ENCODE measurements around the gene RAMAC.
A peak's percentile ranks its signal among the peaks of the same experiment; 100 is the strongest.

Gene RAMAC

DNA sequence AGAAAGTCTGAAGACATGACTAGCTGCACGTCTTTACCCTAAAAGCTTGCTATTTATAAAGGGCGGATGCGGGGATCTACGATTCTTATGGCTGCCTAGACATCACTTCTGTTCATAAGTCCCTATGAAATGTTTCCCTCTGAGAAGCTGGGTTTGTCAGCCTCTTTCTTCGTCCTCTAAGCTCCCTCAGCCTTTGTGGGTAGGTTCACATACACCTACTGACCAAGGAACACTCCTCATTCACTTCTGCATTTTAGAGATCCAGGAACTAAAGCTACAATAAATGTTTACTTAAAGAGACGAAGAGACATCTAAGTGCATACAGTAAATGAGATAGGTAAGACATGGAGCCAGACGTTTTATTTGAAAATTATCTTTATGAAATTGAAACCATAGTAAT is 16.7 kb upstream of the RAMAC start:
- Histone ChIP-seq H3K27me3 (replicated peaks; ENCODE audit: control insufficient read depth, insufficient read depth, low read length) (no peaks in the 10 kb centered on the region), H3K9ac (ENCODE audit: low read length) (no peak overlapping the region), H3K36me3 (ENCODE audit: control insufficient read depth, insufficient read depth, low read length, severe bottlenecking) (no peaks in the 10 kb centered on the region), H3K9me3 (ENCODE audit: control insufficient read depth, low read length) (no peaks in the 10 kb centered on the region), H3K4me1 (ENCODE audit: control insufficient read depth, insufficient read depth, low read length) (no peaks in the 10 kb centered on the region), H3K4me3 (ENCODE audit: low read length) (no peak overlapping the region)
- DNase-seq (ENCODE audit: low read depth), result no peak

DNA sequence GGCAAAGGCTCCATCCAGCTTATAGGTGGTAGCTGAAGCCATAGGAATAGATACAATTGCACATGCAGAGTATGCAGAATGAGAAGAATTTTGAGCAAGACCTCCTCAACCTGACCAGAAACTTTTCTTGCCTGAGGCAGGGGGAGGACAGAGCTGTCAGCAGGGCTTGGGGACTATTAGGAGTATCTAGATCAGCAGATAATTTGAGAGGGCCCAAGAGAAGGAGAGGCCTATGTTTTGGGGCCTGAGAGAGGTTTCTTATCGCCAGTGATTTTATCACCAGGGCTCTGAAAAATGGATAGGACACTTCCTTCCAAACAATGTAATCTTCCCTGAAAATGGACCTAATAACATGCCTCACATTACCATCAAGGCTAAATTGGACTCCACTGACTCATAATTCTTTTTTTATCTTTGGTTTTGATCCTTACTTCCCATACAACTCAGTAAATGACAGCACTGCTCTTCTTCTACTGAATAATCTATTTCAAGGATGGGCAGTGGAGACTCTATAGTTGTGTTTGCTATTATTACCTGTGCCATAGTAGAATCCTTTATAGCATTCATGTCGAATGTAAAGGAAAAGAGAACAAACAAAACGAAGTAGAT is 15.8 kb upstream of the RAMAC start:
- H3K36me3 ChIP-seq (ENCODE audit: control insufficient read depth, insufficient read depth, low read length, severe bottlenecking), result no peaks in the 10 kb centered on the region
- H3K9me3 ChIP-seq (ENCODE audit: control insufficient read depth, low read length), result no peaks in the 10 kb centered on the region
- H3K27me3 ChIP-seq (replicated peaks; ENCODE audit: control insufficient read depth, insufficient read depth, low read length), result no peaks in the 10 kb centered on the region
- H3K4me3 ChIP-seq (ENCODE audit: low read length), result no peak overlapping the region
- DNase-seq (ENCODE audit: low read depth), result no peak
- no peak overlapping the region for H3K9ac ChIP-seq (ENCODE audit: low read length)
- H3K4me1 ChIP-seq (ENCODE audit: control insufficient read depth, insufficient read depth, low read length), result no peaks in the 10 kb centered on the region

GRCh38 chr15:82970696-82971095 is 15.3 kb upstream of the RAMAC start:
- H3K27me3 ChIP-seq (replicated peaks; ENCODE audit: control insufficient read depth, insufficient read depth, low read length), result no peaks in the 10 kb centered on the region
- no peak overlapping the region for H3K4me3 ChIP-seq (ENCODE audit: low read length)
- H3K9ac ChIP-seq (ENCODE audit: low read length), result no peak overlapping the region
- no peaks in the 10 kb centered on the region for H3K36me3 ChIP-seq (ENCODE audit: control insufficient read depth, insufficient read depth, low read length, severe bottlenecking)
- DNase-seq (ENCODE audit: low read depth), result no peak
- no peaks in the 10 kb centered on the region for H3K4me1 ChIP-seq (ENCODE audit: control insufficient read depth, insufficient read depth, low read length)
- H3K9me3 ChIP-seq (ENCODE audit: control insufficient read depth, low read length), result no peaks in the 10 kb centered on the region

DNA sequence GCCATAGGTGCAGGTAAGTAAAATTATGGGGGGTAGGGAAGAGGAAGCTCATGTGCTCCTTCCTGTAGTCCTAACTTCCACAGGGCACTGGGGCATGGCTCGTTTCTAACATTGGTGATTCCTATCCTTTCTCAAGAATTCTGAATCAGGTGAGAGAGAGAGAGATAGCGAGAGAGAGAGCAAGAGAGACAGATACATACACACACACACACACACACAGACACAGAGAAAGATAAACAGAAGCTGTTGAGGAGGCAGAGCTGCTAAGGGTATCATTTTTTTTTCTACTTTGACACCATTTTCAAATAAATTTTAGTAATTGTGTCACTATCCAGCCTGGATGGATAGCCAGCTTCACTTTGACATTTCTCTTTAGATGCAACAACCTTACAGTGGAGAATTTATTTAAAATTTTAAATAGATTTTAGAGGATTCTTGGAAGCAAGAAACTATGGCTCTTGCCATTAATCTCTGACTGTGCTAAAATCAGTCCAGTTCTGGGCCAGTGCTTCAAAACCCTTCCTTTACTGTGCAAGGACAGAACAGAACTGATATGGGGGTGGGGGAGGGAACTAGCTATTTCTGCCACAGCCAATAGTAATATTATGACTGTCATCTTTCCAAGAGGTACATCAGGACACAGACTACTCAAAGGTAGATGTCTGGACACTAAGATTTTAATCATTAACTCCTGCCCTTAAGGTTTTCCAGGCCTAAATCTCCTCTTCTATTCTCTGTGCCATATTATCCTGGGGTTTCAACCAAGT is 14.6 kb upstream of the RAMAC start:
- no peaks in the 10 kb centered on the region for H3K4me1 ChIP-seq (ENCODE audit: control insufficient read depth, insufficient read depth, low read length)
- no peak for DNase-seq (ENCODE audit: low read depth)
- no peak overlapping the region for H3K4me3 ChIP-seq (ENCODE audit: low read length)
- H3K36me3 ChIP-seq (ENCODE audit: control insufficient read depth, insufficient read depth, low read length, severe bottlenecking), result no peaks in the 10 kb centered on the region
- no peaks in the 10 kb centered on the region for H3K9me3 ChIP-seq (ENCODE audit: control insufficient read depth, low read length)
- no peaks in the 10 kb centered on the region for H3K27me3 ChIP-seq (replicated peaks; ENCODE audit: control insufficient read depth, insufficient read depth, low read length)
- no peak overlapping the region for H3K9ac ChIP-seq (ENCODE audit: low read length)

- H3K4me3 ChIP-seq (ENCODE audit: low read length), result no peak overlapping the region
- H3K36me3 ChIP-seq (ENCODE audit: control insufficient read depth, insufficient read depth, low read length, severe bottlenecking), result no peaks in the 10 kb centered on the region
- H3K4me1 ChIP-seq (ENCODE audit: control insufficient read depth, insufficient read depth, low read length), result no peaks in the 10 kb centered on the region
- H3K9ac ChIP-seq (ENCODE audit: low read length), result no peak overlapping the region
- H3K9me3 ChIP-seq (ENCODE audit: control insufficient read depth, low read length), result no peaks in the 10 kb centered on the region
- DNase-seq (ENCODE audit: low read depth), result no peak
- no peaks in the 10 kb centered on the region for H3K27me3 ChIP-seq (replicated peaks; ENCODE audit: control insufficient read depth, insufficient read depth, low read length)
Observed at GRCh38 chr15:82972990-82973389, 13.0 kb upstream of the RAMAC start.

DNA sequence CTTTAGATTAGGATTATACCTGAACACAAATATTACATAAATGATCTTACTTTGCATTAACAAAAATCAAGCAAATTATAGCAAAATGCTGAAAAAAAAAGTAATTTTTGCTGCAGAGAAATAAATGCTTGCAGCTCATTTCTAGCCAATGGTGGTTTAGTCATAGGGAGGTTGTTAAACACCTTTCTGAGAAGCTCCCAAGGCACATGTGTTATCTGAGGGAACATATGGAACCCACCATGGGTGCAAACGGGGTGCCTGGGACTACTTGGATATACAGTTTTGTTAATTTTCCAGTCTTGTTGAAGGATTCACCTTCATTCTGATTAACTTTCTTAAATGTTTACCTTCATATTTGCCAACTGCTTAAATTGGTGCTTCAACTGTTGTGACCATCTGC is 8.9 kb upstream of the RAMAC start:
- Histone ChIP-seq H3K4me1 (ENCODE audit: control insufficient read depth, insufficient read depth, low read length) (no peaks in the 10 kb centered on the region), H3K4me3 (ENCODE audit: low read length) (no peak overlapping the region), H3K36me3 (ENCODE audit: control insufficient read depth, insufficient read depth, low read length, severe bottlenecking) (no peaks in the 10 kb centered on the region), H3K27me3 (replicated peaks; ENCODE audit: control insufficient read depth, insufficient read depth, low read length) (no peaks in the 10 kb centered on the region), H3K9ac (ENCODE audit: low read length) (no peak overlapping the region), H3K9me3 (ENCODE audit: control insufficient read depth, low read length) (no peaks in the 10 kb centered on the region)
- no peak for DNase-seq (ENCODE audit: low read depth)

GRCh38 chr15:82978438-82978837 is 7.6 kb upstream of the RAMAC start:
- no peaks in the 10 kb centered on the region for H3K9me3 ChIP-seq (ENCODE audit: control insufficient read depth, low read length)
- no peak for DNase-seq (ENCODE audit: low read depth)
- no peaks in the 10 kb centered on the region for H3K4me1 ChIP-seq (ENCODE audit: control insufficient read depth, insufficient read depth, low read length)
- no peak overlapping the region for H3K4me3 ChIP-seq (ENCODE audit: low read length)
- H3K27me3 ChIP-seq (replicated peaks; ENCODE audit: control insufficient read depth, insufficient read depth, low read length), result no peaks in the 10 kb centered on the region
- H3K9ac ChIP-seq (ENCODE audit: low read length), result no peak overlapping the region
- no peaks in the 10 kb centered on the region for H3K36me3 ChIP-seq (ENCODE audit: control insufficient read depth, insufficient read depth, low read length, severe bottlenecking)

- no peaks in the 10 kb centered on the region for H3K27me3 ChIP-seq (replicated peaks; ENCODE audit: control insufficient read depth, insufficient read depth, low read length)
- no peak for DNase-seq (ENCODE audit: low read depth)
- H3K36me3 ChIP-seq (ENCODE audit: control insufficient read depth, insufficient read depth, low read length, severe bottlenecking), result no peaks in the 10 kb centered on the region
- no peaks in the 10 kb centered on the region for H3K4me1 ChIP-seq (ENCODE audit: control insufficient read depth, insufficient read depth, low read length)
- H3K9ac ChIP-seq (ENCODE audit: low read length), result no peak overlapping the region
- H3K4me3 ChIP-seq (ENCODE audit: low read length), result no peak overlapping the region
- H3K9me3 ChIP-seq (ENCODE audit: control insufficient read depth, low read length), result no peaks in the 10 kb centered on the region
Observed at GRCh38 chr15:82979726-82980125, 6.3 kb upstream of the RAMAC start.

GRCh38 chr15:82980981-82981380 is 5.0 kb upstream of the RAMAC start:
- no peaks in the 10 kb centered on the region for H3K9me3 ChIP-seq (ENCODE audit: control insufficient read depth, low read length)
- H3K4me1 ChIP-seq (ENCODE audit: control insufficient read depth, insufficient read depth, low read length), result peaks cover 6% of the 10 kb centered on the region
- no peak overlapping the region for H3K9ac ChIP-seq (ENCODE audit: low read length)
- H3K4me3 ChIP-seq (ENCODE audit: low read length), result no peak overlapping the region
- H3K27me3 ChIP-seq (replicated peaks; ENCODE audit: control insufficient read depth, insufficient read depth, low read length), result no peaks in the 10 kb centered on the region
- no peaks in the 10 kb centered on the region for H3K36me3 ChIP-seq (ENCODE audit: control insufficient read depth, insufficient read depth, low read length, severe bottlenecking)
- DNase-seq (ENCODE audit: low read depth), result no peak

- Histone ChIP-seq H3K4me1 (ENCODE audit: control insufficient read depth, insufficient read depth, low read length) (peaks cover 11% of the 10 kb centered on the region), H3K9ac (ENCODE audit: low read length) (peak overlapping the region; percentile 98), H3K36me3 (ENCODE audit: control insufficient read depth, insufficient read depth, low read length, severe bottlenecking) (peaks cover 19% of the 10 kb centered on the region), H3K9me3 (ENCODE audit: control insufficient read depth, low read length) (no peaks in the 10 kb centered on the region), H3K27me3 (replicated peaks; ENCODE audit: control insufficient read depth, insufficient read depth, low read length) (no peaks in the 10 kb centered on the region), H3K4me3 (ENCODE audit: low read length) (peak overlapping the region; percentile 100)
- DNase-seq (ENCODE audit: low read depth), result no peak
Observed at GRCh38 chr15:82986442-82986780, 401 bp downstream of the RAMAC start.

GRCh38 chr15:82992436-82992998 is 6.5 kb downstream of the RAMAC start:
- no peak for DNase-seq (ENCODE audit: low read depth)
- peaks cover 19% of the 10 kb centered on the region for H3K36me3 ChIP-seq (ENCODE audit: control insufficient read depth, insufficient read depth, low read length, severe bottlenecking)
- H3K4me3 ChIP-seq (ENCODE audit: low read length), result no peak overlapping the region
- no peaks in the 10 kb centered on the region for H3K9me3 ChIP-seq (ENCODE audit: control insufficient read depth, low read length)
- H3K27me3 ChIP-seq (replicated peaks; ENCODE audit: control insufficient read depth, insufficient read depth, low read length), result no peaks in the 10 kb centered on the region
- H3K4me1 ChIP-seq (ENCODE audit: control insufficient read depth, insufficient read depth, low read length), result no peaks in the 10 kb centered on the region
- H3K9ac ChIP-seq (ENCODE audit: low read length), result no peak overlapping the region

All from adipocyte (in vitro differentiated cells).